OCI-LY7 (cell line): ENCODE results near the gene ACADM.

Experiments used
- CTCF ChIP-seq: fragments of 200-600 bp; sonication (generic); conservative IDR thresholded peaks from 2 replicates; pipeline ENCODE4 v1.5.1; 2014; ENCODE audit warnings: mild to moderate bottlenecking, antibody characterized with exemption, low read length, moderate library complexity, mixed read lengths
- EZH2phosphoT487 ChIP-seq: fragments of 200-600 bp; sonication (generic); IDR thresholded peaks from 2 replicates; pipeline ENCODE4 v1.6.1; 2018; ENCODE audit warnings: low read depth, borderline replicate concordance, mild to moderate bottlenecking, mixed run types, antibody characterized with exemption, low read length, moderate library complexity, mixed read lengths

GRCh38 chr1:75722966-75723365 is 1.5 kb upstream of the ACADM start:
- TF ChIP-seq CTCF: no peak
- TF ChIP-seq EZH2phosphoT487: no peak
